Colonic mucosa (tissue), 4 donors: Measurements from ENCODE around the gene EGFLAM. TPM values are rescaled to one million over a fixed set of nuclear protein-coding genes. Genes with fewer than 3 reads are reported as not detected.

Experiments used
- DNase-seq: peaks from one replicate; pipeline ENCODE4 v3.0.0-alpha.2; 2020
- H3K27ac ChIP-seq: fragments of 200-600 bp; one replicate; pipeline ENCODE4 v1.8.0; 2021
- H3K27me3 ChIP-seq: fragments of 200-600 bp; one replicate; pipeline ENCODE4 v1.8.0; 2021
- H3K36me3 ChIP-seq: fragments of 200-600 bp; one replicate; pipeline ENCODE4 v1.8.0; 2021
- H3K4me1 ChIP-seq: fragments of 200-600 bp; one replicate; pipeline ENCODE4 v1.8.0; 2021; ENCODE audit warnings: mild to moderate bottlenecking
- H3K4me3 ChIP-seq: fragments of 200-600 bp; one replicate; pipeline ENCODE4 v1.8.0; 2021
- H3K9ac ChIP-seq, 2 donors: one replicate each; pipeline ENCODE4 v1.7.0; 2013; ENCODE audit warnings: control low read depth in 2 of 2, low read depth in 2 of 2, low read length in 2 of 2
- H3K9me3 ChIP-seq: fragments of 200-600 bp; one replicate; pipeline ENCODE4 v1.8.0; 2021
- intact Hi-C: fragments of 100-400 bp; cut with DNase I; formaldehyde crosslinking; loops from one replicate; pipeline ENCODE4 v1.14.1; 2022
- total RNA-seq, 2 donors: library from RNA; stranded (reverse); fragmentation: NEBNext Ultra II Directional in 1 of 2; extraction: Animal tissue kit (Norgen Biotek cat#: 25700) in 1 of 2; gene quantifications; one replicate each; pipeline ENCODE4 v1.2.1, GENCODE V29; 2021
- TF ChIP-seq, protein P1 (sequence below): fragments of 200-600 bp; IDR thresholded peaks from one replicate; pipeline ENCODE4 v1.8.0; 2022; ENCODE audit warnings: antibody characterized with exemption, mild to moderate bottlenecking
- donor health status: healthy.
- donor health status: DM: no; HTN: no; CAD: no.
- donor health status: DM: no; HTN: no; CAD: no.

Gene EGFLAM
- total RNA-seq, 2 donors from 2014 or later: 0.40 to 2.0 TPM

DNA sequence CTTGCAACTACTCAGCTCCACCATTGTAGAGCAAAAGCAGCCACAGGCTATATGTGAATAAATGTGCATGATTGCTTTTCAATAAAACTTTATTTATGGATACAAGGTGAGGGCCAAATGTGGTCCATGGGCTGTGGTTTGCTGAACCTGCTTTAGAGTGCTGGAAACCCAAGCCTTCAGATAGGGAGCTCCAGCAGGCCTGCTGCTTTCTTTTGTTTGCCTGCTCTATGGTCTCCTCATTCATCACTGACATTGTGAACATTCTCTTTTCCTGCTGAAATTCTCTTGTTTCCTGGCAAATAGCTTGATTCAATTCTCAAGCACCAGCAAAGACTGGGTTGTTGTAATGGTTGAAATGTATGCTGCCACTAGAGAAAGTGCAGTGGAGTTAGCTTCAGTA is 26.0 kb downstream of the EGFLAM start:
- TF ChIP-seq, protein P1, sequence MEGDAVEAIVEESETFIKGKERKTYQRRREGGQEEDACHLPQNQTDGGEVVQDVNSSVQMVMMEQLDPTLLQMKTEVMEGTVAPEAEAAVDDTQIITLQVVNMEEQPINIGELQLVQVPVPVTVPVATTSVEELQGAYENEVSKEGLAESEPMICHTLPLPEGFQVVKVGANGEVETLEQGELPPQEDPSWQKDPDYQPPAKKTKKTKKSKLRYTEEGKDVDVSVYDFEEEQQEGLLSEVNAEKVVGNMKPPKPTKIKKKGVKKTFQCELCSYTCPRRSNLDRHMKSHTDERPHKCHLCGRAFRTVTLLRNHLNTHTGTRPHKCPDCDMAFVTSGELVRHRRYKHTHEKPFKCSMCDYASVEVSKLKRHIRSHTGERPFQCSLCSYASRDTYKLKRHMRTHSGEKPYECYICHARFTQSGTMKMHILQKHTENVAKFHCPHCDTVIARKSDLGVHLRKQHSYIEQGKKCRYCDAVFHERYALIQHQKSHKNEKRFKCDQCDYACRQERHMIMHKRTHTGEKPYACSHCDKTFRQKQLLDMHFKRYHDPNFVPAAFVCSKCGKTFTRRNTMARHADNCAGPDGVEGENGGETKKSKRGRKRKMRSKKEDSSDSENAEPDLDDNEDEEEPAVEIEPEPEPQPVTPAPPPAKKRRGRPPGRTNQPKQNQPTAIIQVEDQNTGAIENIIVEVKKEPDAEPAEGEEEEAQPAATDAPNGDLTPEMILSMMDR: no peak
- H3K36me3 ChIP-seq: no peaks in the 10 kb centered on the region
- no peak for DNase-seq
- no peaks in the 10 kb centered on the region for H3K27me3 ChIP-seq
- H3K4me3 ChIP-seq: no peak overlapping the region
- H3K9me3 ChIP-seq: no peaks in the 10 kb centered on the region
- no peaks in the 10 kb centered on the region for H3K4me1 ChIP-seq
- H3K27ac ChIP-seq: no peak overlapping the region
- intact Hi-C loops: no loop called here
- H3K9ac ChIP-seq: no peak overlapping the region

DNA sequence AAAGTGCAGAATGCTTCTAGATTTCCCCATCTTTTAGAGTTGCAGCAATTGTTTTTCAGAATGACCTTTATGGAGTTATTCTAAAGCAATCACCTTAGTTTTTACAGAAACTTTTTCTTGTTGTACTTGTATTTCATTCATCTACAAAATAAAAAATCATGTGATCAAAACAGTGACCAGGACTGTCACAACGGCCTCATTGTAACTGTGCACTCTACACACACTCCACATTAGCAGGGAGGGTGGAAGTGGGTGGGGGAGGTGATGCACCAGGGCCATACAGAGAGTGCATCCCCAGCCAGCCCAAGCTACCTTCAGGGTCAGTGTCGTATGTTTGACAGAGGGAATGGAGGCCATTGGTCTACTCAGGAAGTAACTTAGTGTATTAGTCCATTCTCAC is 26.9 kb downstream of the EGFLAM start:
- Histone ChIP-seq H3K9ac (no peak overlapping the region), H3K9me3 (no peaks in the 10 kb centered on the region), H3K4me3 (no peak overlapping the region), H3K4me1 (no peaks in the 10 kb centered on the region), H3K27me3 (no peaks in the 10 kb centered on the region), H3K36me3 (no peaks in the 10 kb centered on the region), H3K27ac (no peak overlapping the region)
- intact Hi-C loops: no loop called here
- TF ChIP-seq, protein P1: no peak
- DNase-seq: no peak

DNA sequence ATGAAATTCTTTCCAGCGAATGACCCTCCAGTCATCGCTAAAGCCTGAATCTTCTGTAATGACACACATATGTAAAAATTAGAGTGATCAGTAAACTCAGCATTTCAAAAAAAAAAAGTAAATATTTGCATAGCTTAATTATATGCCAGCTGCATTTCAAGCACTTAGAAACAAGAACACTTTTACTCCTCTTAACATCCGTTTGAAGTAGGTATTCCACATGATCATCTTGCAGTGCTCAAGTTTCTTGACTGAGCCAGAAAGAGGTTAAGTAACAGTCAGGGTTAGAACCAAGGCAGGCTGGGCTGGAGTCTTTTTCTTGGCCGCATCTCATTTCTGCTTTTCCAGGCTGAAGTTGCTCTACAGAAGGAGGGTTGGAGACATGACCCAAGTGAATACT is 27.6 kb downstream of the EGFLAM start:
- no peaks in the 10 kb centered on the region for H3K27me3 ChIP-seq
- no peak overlapping the region for H3K27ac ChIP-seq
- H3K9ac ChIP-seq: no peak overlapping the region
- H3K4me3 ChIP-seq: no peak overlapping the region
- H3K4me1 ChIP-seq: no peaks in the 10 kb centered on the region
- H3K36me3 ChIP-seq: no peaks in the 10 kb centered on the region
- H3K9me3 ChIP-seq: no peaks in the 10 kb centered on the region
- DNase-seq: no peak
- TF ChIP-seq, protein P1: no peak
- intact Hi-C loops: no loop called here

DNA sequence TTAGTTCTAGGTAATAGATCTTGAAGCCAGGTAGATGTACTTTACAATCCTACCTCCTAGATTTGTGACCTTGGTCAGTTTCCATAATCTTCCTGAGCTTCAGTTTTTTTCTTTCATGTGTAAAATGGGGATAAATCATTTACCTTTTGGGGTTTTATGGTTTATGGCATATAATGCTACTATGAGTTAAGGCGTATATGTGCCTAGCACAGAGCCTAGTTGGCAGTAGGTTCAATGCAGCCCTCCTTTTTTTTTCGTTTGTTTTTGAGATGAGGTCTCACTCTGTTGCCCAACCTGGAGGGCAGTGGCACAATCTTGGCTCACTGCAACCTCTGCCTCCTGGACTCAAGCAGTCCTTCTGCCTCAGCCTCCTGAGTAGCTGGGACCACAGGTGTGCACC is 28.8 kb downstream of the EGFLAM start:
- DNase-seq: no peak
- no peaks in the 10 kb centered on the region for H3K36me3 ChIP-seq
- H3K4me3 ChIP-seq: no peak overlapping the region
- TF ChIP-seq, protein P1: no peak
- no peaks in the 10 kb centered on the region for H3K4me1 ChIP-seq
- no peak overlapping the region for H3K9ac ChIP-seq
- H3K27me3 ChIP-seq: no peaks in the 10 kb centered on the region
- no peaks in the 10 kb centered on the region for H3K9me3 ChIP-seq
- intact Hi-C loops: no loop called here
- no peak overlapping the region for H3K27ac ChIP-seq

DNA sequence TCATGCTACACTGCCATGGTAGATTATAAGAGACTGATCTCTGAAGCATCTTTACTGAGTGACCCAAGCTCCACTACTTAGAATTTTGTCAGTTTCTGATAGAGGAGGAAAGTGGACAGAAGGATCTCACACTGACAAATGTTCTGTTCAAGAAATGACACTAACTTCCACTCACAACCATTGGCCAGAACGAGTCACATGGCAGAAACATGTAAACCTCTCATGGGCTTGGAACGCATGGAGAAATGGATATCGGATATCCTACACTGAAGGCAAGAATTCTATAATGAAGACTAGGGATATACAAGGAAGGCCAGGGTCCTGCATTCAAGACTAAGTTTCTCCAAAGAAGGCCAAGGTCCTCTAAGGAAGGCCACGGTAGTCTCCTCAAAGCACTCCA is 31.1 kb downstream of the EGFLAM start:
- Histone ChIP-seq H3K36me3 (no peaks in the 10 kb centered on the region), H3K27ac (no peak overlapping the region), H3K4me1 (no peaks in the 10 kb centered on the region), H3K4me3 (no peak overlapping the region), H3K9me3 (no peaks in the 10 kb centered on the region), H3K9ac (no peak overlapping the region), H3K27me3 (no peaks in the 10 kb centered on the region)
- DNase-seq: no peak
- TF ChIP-seq, protein P1: no peak
- intact Hi-C loops: no loop called here
